GM08714 (cell line): Measurements from ENCODE around the gene TMC2.

Experiments used
- H3K4me3 ChIP-seq: fragments of 200-500 bp; sonication (Bioruptor generic); 2 replicates; pipeline ENCODE4 v1.5.1; 2014; ENCODE audit warnings: mild to moderate bottlenecking, low read length, inconsistent platforms
- ZNF274 ChIP-seq: IDR thresholded peaks from 2 replicates; pipeline ENCODE4 v1.6.1; 2012; ENCODE audit warnings: mild to moderate bottlenecking, low read depth, low read length

Gene TMC2

DNA sequence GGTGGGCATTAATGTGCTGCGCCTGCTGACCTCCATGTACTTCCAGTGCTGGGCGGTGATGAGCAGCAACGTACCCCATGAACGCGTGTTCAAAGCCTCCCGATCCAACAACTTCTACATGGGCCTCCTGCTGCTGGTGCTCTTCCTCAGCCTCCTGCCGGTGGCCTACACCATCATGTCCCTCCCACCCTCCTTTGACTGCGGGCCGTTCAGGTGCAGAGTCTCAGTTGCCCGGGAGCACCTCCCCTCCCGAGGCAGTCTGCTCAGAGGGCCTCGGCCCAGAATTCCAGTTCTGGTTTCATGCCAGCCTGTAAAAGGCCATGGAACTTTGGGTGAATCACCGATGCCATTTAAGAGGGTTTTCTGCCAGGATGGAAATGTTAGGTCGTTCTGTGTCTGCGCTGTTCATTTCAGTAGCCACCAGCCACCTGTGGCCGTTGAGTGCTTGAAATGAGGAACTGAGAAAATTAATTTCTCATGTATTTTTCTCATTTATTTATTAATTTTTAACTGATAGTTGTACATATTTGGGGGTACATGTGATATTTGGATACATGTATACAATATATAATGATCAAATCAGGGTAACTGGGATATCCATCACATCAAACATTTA lies 80.8 kb downstream of the TMC2 start:
- TF ChIP-seq ZNF274, result no peak
- H3K4me3 ChIP-seq, result no peak overlapping the region

DNA sequence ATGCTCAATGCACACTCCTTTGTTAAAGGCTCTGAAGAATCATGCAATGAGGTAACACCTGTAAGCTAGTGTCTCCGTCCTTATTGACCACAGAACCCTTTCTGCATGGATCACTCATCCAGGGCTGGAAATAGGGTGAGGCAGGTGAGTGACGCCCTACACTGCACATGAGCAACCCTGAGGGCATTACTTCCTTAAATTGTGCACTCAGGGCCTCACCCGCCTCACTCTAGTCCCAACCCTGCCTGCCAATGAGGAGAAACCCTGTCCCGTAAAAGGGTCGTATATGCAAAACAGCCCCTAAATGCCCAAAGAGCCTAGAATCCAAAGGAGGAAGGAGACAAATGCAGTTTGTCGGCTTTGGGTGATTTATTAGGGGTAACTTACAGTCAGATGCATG lies 82.4 kb downstream of the TMC2 start:
- TF ChIP-seq ZNF274, result no peak
- no peak overlapping the region for H3K4me3 ChIP-seq

DNA sequence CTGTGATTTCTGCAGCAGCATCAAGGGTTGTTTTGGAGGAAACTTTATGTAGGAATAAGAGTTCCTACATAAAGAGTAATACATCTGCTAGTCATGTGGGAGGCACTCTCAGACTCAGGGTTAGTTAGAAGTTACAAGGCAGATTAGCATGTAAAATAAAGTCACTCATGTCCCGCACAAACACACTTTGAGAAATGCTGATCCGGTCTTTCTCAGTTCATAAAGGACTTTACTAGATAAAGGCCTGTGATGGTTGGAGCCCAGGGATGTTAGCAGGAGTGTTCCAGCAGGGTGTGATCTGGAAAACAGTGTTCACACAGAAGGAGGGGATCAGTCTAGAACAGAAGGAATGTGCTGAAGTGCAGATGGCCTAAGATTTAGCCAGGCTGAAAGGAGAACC lies 83.0 kb downstream of the TMC2 start:
- TF ChIP-seq ZNF274, result no peak
- no peak overlapping the region for H3K4me3 ChIP-seq

DNA sequence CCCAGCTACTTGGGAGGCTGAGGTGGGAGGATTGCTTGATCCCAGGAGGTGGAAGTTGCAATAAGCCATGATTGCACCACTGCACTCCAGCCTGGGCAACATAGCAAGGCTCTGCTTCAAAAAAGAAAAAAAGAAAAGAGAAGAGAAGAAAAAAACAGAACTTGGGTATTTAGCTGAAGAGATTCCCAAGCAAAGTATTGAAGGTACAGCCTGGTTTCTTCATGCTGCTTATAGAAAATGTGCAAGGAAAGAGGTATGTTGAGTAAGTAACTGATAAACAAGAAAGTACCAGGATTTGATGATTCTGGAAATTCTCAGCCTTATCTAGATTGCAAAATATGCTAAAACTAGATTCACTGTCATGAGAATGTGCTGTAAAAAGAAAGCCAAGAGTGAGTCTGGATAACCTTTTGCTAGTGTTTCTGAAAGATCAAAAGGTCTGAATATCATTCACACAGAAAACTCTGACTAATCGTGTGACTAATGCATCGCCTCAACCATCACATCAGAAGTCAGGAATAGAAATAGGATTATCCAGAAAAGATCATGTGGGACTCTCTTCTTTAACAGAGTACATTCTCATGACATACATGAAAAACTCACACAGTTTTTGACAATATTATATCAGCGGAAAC lies 83.7 kb downstream of the TMC2 start:
- no peak for TF ChIP-seq ZNF274
- H3K4me3 ChIP-seq, result no peak overlapping the region

DNA sequence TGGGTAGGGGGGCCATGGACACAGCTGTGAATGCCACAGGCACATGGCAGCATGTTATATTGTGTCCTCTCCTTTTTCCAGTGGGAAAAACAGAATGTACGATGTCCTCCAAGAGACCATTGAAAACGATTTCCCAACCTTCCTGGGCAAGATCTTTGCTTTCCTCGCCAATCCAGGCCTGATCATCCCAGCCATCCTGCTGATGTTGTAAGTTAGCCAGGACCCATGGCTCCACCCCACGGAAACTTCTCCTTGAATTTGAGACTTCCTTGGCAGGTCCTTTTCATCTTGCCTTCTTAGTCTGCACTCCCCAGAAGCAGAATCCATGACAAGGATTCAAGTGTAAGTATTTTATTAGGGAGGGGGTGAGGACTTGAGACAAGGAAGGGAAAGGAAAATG lies 87.8 kb downstream of the TMC2 start:
- no peak overlapping the region for H3K4me3 ChIP-seq
- TF ChIP-seq ZNF274, result no peak

DNA sequence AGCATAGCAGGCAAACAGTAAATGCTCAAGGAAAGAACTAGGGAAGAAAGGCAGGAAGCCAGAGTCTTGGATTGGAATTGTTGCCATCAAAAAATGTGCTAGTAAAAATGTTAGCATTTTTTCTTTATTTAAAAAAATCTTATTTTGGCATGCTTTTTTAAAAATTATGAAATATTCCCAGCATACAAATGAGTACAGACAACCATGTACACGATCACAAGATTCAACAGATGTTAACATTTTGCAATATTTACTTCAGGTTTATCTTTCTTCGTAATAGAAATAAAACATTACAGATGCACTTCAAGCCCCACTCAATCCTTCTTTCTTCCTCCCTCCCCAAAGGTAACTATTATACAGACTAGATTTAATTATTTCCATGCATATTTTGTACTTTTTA lies 88.7 kb downstream of the TMC2 start:
- H3K4me3 ChIP-seq, result no peak overlapping the region
- TF ChIP-seq ZNF274, result no peak

DNA sequence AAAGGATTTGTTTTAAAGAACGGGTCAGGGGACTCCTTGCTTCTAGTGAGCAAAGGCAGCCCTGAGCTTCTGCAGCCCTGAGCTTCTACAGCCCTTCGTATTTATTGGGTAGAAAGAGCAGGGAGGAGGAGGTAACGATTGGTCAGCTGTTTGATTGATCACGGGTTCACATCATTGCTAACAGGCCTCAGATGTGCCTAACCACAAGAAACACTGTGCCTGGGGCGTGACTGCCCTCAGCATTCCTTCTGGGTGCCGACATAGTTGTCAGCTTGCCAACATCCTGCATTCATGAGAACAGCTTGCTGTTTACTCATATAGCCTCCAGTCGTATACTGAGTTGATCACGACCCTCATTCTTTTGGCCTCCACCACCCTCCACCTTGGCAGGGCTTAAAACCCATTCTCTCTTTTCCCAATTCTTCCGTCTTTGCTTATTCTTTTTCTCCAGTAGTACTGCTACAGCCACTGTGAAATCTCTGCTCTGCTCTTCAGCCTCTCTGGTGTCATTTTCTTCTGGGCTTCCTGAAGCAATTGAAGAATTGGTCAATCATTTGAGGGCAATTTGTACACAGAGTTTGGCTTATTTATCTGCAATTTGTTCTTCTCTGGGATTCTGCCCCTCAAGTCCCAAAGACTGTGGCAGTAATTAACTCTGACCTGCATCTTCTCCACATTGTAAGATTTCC lies 90.6 kb downstream of the TMC2 start:
- no peak for TF ChIP-seq ZNF274
- no peak overlapping the region for H3K4me3 ChIP-seq

DNA sequence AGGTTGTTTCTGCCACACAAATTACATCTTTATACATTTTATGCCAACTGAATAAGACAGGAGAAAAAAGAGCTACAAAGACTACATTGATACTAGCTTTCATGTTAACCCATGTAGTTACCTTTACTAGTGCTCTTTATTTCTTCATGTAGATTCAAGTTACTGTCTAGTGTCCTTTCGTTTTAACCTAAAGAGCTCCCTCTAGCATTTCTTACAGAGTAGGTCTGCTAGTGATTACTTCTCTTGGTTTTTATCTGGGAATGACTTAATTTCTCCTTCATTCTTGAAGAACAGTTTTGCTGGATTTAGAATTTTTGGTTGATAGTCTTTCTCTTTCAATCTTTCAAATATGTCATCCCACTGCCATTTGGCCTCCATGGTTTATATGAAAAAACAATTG lies 94.9 kb downstream of the TMC2 start:
- no peak for TF ChIP-seq ZNF274
- H3K4me3 ChIP-seq, result no peak overlapping the region

DNA sequence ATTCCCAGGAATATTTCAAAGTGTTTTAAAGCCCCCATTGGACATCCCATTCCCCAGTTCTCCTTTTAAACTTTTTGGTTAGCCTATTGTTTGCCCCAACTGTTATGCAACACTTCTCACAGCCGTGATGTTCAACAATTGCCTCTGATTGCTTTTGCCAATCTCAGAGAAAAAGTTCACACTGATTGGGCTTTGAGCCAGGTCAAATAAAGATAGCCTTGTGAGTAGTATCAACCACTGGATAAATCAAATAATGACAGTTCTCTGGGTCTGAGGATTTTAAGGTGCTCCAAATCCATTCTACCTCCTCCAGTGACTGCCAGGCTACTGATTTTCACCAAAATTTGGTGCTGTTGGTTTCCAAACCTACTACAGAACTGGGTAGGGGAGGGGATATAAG lies 97.0 kb downstream of the TMC2 start:
- no peak for TF ChIP-seq ZNF274
- no peak overlapping the region for H3K4me3 ChIP-seq

DNA sequence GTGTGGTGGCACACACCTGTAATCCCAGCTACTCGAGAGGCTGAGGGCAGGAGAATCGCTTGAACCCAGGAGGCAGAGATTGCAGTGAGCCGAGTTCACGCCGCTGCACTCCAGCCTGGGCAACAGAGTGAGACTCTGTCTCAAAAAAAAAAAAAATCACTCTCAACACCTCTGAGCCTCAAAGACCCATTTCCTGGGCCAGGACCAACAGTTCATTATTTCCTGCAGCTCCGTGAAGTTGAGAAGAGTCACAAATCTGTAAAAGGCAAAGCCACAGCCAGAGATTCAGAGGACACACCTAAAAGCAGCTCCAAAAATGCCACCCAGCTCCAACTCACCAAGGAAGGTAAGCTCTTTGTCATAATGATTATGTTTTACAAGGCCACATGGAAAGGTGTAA lies 100.9 kb downstream of the TMC2 start:
- H3K4me3 ChIP-seq, result no peak overlapping the region
- TF ChIP-seq ZNF274, result no peak

DNA sequence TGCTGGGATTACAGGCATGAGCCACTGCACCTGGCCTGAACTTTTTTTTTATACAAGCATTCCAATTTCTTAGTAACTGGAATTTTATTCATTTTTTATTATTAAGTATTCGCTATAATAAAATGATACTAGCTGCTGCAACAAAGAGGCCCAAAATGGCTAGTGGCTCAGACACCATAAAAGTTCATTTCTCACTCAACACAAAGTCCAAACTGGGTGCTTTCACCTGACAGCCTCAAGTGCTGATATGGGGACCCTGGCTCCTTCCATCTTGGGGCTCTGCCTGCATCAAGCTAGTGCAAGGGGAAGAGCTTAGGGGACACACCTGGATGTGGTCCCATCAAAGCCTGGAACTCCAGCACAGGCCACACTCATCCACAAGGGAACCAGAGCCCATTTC lies 103.9 kb downstream of the TMC2 start:
- H3K4me3 ChIP-seq, result no peak overlapping the region
- no peak for TF ChIP-seq ZNF274

DNA sequence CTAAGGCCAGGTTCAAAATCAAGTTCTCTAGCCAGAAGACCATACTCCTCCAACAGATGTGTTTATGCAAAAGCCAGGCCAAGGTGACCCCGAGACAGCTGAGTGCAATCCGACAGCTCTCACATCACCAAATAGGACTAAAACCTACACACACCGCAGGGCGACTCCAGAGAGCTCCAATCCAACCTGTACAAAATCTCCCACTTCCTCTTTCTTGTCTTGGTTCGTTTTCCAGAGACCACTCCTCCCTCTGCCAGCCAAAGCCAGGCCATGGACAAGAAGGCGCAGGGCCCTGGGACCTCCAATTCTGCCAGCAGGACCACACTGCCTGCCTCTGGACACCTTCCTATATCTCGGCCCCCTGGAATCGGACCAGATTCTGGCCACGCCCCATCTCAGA lies 104.5 kb downstream of the TMC2 start:
- H3K4me3 ChIP-seq, result no peak overlapping the region
- no peak for TF ChIP-seq ZNF274

DNA sequence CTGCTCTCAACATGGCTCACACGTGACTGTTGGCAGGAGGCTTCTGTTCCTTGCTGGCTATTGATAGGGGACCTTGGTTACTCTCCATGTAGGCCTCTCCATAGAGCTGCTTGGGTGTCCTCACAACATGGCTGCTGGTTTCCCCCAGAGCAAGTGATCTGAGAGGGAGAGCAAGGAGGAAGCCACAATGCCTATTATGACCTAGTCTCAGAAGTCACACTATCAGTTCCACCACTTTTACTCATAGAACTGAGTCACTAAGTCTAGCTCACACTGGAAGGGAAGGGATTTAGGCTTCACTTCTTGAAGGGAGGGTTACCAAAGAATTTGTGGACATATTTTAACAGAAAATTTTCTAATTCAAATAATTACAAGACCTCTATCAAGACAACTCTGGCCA lies 107.3 kb downstream of the TMC2 start:
- TF ChIP-seq ZNF274, result no peak
- no peak overlapping the region for H3K4me3 ChIP-seq

DNA sequence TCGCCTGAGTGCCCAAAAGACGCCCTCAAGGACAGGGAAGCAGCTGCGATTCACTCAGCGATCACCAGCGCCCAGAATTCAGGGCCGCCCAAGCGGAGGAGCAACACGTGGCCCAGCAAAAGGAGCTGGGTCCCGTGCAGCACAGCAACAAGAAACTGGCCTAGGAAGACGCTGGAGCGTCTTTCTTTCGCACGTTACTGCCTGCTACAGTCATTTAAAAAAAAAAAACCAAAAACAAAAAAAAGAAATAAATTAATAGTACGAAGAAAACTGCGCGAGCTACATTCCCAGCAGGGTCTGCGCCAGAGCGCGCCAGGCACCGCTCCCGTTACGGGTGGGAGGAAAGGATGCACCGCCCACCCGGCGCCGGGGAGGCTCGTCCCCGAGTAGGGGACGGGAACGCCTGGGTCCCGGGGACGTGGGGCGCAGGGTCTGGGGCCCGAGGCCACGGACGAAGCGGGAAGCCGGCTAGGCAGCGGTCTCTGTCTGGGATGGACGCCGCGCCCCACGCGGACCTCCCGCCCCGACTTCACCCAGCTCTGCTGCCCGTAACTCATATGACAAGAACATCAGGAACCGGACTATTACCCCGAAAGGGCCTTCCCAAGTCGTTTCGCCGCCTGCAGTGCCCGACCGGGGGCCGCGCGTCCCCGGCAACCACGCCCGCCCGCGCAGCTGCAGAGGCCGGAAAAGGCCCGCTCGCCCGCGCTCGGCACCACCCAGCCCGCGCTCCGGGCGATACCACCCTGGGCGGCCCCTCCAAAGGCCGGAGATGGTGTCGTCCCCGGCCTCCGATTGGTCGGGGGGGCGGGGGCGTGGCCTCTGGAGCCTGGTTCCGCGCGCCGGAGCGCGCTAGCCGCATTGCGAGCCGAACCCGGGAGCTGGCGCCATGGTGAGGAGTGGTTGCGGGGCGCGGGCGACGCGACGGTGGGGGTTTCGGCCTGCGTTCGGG lies 115.7 kb downstream of the TMC2 start, which contains the start of gene NOP56:
Gene NOP56 (plus strand): TSS at position 861 of the 952 bp plus-strand sequence. CDS start 29 bp downstream, at position 890.
- no peak for TF ChIP-seq ZNF274
- H3K4me3 ChIP-seq, result peak within 1 kb of the TSS; percentile 94
